ENCODE measurements around the gene KIF23. TPM values are rescaled to one million over a fixed set of nuclear protein-coding genes. Genes with fewer than 3 reads are reported as not detected.

Gene KIF23
- total RNA-seq, 1 experiment from 2014 or later = 83.7 TPM

GRCh38 chr15:69398491-69398891, 15.7 kb upstream of the KIF23 start:
- no peaks in the 10 kb centered on the region for H3K9me3 ChIP-seq (ENCODE audit: control insufficient read depth in 1 of 2, insufficient read depth in 1 of 2, low read depth in 1 of 2, low read length in 2 of 2)
- H3K4me2 ChIP-seq (ENCODE audit: low read length) = no peak overlapping the region
- no peak overlapping the region for H3K4me3 ChIP-seq (replicated peaks in 1 of 2; ENCODE audit: low read depth in 1 of 2, low read length in 2 of 2)
- RAD21 ChIA-PET (ENCODE audit: low non-redundant PET in 1 of 2, low total read pairs in 2 of 2, uncharacterized antibody in 2 of 2, unreplicated experiment in 2 of 2) = no interaction called here
- intact Hi-C loops (cut with micrococcal nuclease) = no loop called here
- H3K36me3 ChIP-seq (ENCODE audit: control insufficient read depth in 1 of 2, insufficient read depth in 2 of 2, low read length in 2 of 2) = peaks cover 0 to 2% of the 10 kb centered on the region in 2 experiments; a peak in 1 of 4 replicates
- no peak for ATAC-seq
- H4K20me1 ChIP-seq (ENCODE audit: insufficient read depth) = no peaks in the 10 kb centered on the region
- TF ChIP-seq EZH2phosphoT487 (IDR thresholded peaks at IDR 0.05; ENCODE audit: borderline replicate concordance) (no peak), ZFX (IDR thresholded peaks at IDR 0.05) (no peak), YY1 (IDR thresholded peaks at IDR 0.05; ENCODE audit: extremely low read depth, insufficient replicate concordance, low read depth, low read length) (no peak), SP1 (IDR thresholded peaks at IDR 0.05; ENCODE audit: low read depth) (no peak), ELF1 (IDR thresholded peaks at IDR 0.05; ENCODE audit: borderline replicate concordance, low read depth) (no peak), CTCF (IDR thresholded peaks at IDR 0.05 in 2 of 3, conservative IDR thresholded peaks at IDR 0.05 in 1 of 3; ENCODE audit: borderline replicate concordance in 1 of 3, insufficient read depth in 1 of 3, low read depth in 2 of 3, low read length in 2 of 3) (no peak), EZH2 (IDR thresholded peaks at IDR 0.05) (no peak), POLR2AphosphoS5 (IDR thresholded peaks at IDR 0.05; ENCODE audit: low read depth, low read length) (no peak), POLR2A (IDR thresholded peaks at IDR 0.05; ENCODE audit: borderline replicate concordance, extremely low read depth, insufficient read depth, insufficient read length) (no peak), CBX3 (IDR thresholded peaks at IDR 0.05; ENCODE audit: low read depth) (no peak), JUND (IDR thresholded peaks at IDR 0.05) (no peak), REST (IDR thresholded peaks at IDR 0.05; ENCODE audit: low read depth) (no peak), FOSL1 (IDR thresholded peaks at IDR 0.05; ENCODE audit: low read depth) (no peak), SRF (IDR thresholded peaks at IDR 0.05; ENCODE audit: low read depth) (no peak)
- H3K4me1 ChIP-seq (ENCODE audit: control insufficient read depth in 1 of 2, insufficient read depth in 2 of 2, low read length in 2 of 2) = peaks cover 8 to 11% of the 10 kb centered on the region in 2 experiments
- H2AFZ ChIP-seq (ENCODE audit: low read depth, low read length, poor library complexity, severe bottlenecking) = no peak overlapping the region
- H3K27me3 ChIP-seq (ENCODE audit: insufficient read depth, low read length) = no peaks in the 10 kb centered on the region
- no TSS peak for BruUV-seq (replicated peaks)
- no peaks in the 10 kb centered on the region for H3K9me2 ChIP-seq (ENCODE audit: insufficient read depth)
- H3K79me2 ChIP-seq (ENCODE audit: insufficient read depth, low read length) = no peaks in the 10 kb centered on the region
- H3K27ac ChIP-seq (ENCODE audit: low read depth, low read length) = no peak overlapping the region
- POLR2A ChIA-PET = no interaction called here
- no peak for DNase-seq (ENCODE audit: low read depth, low spot score)
- H3K9ac ChIP-seq (ENCODE audit: low read length) = no peak overlapping the region
- CTCF ChIA-PET = no interaction called here

Measured in HCT116 (cell line).